ENCODE data around the gene BTBD3.
A peak's percentile ranks its signal among the peaks of the same experiment; 100 is the strongest.

Gene BTBD3

GRCh38 chr20:11917663-11918062 lies at the start of gene BTBD3:
BTBD3 (plus strand) TSS chr20:11917893; CDS start chr20:11918276, 383 bp downstream.
- DNase-seq, result peak; percentile 83 to 94

DNA sequence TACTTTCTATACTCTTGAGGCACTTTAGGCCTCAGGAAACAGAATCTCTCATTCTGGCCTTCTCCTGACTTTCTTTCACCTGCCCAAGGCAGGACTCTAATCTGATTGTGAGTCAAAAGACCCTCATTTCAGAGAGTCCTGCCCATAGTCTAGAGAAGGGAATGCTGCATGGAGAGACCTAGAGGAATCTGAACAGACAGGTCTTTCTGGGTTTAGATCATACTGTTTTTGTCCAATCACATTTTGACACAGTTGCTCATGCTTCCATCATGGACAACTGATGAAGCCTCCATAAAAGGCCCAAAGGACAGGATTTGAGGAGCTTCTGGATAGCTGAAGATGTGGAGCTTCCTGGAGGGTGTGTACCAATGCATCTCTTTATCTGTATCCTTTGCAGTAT lies 48.1 kb upstream of the BTBD3 start:
- no peak for DNase-seq

GRCh38 chr20:11870411-11870810 lies 47.3 kb upstream of the BTBD3 start:
- DNase-seq, result no peak

GRCh38 chr20:11876555-11876954 lies 41.1 kb upstream of the BTBD3 start:
- no peak for DNase-seq

- peak; percentile 56 to 79 for DNase-seq
These were observed 37.0 kb upstream of the BTBD3 start for GRCh38 chr20:11880680-11881079.

DNA sequence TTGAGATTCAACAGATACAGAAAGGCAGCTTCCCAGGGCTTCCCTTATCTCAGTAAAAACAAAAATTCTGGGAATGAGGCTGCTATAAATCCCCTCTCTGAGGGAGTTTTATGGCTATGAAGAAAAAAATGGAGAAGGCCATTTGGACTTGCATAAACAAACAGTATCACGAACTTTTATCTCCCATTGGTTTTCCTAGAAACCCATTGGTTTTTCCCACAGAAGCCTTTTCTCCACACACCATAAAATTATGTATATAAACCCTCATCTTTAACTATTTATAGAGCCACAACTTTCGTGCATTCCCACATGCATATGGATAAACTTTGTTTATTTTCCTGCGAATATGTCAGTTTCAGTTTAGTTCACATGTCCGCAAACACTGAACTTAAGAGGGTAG lies 36.2 kb upstream of the BTBD3 start:
- DNase-seq, result no peak

GRCh38 chr20:11882651-11883050 lies 35.0 kb upstream of the BTBD3 start:
- no peak for DNase-seq

DNA sequence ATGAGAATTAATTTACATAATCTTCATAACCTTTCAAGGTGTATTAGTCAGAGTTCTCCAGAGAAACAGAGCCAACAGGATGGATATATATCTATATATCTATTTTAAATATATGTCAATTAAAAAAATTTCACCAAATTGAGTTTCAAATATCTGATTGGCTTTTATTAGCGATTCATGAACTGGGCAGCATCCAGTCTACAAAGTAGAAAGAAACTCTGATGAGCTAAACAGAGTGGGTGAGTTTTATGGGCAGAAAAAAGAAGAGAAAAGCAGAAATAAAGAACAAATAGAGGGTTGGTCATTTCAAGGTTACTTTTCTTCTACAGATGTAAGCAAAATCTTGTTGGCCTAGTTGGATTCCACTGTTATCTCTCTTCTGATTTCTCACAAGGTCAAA lies 29.0 kb upstream of the BTBD3 start:
- DNase-seq, result no peak

DNA sequence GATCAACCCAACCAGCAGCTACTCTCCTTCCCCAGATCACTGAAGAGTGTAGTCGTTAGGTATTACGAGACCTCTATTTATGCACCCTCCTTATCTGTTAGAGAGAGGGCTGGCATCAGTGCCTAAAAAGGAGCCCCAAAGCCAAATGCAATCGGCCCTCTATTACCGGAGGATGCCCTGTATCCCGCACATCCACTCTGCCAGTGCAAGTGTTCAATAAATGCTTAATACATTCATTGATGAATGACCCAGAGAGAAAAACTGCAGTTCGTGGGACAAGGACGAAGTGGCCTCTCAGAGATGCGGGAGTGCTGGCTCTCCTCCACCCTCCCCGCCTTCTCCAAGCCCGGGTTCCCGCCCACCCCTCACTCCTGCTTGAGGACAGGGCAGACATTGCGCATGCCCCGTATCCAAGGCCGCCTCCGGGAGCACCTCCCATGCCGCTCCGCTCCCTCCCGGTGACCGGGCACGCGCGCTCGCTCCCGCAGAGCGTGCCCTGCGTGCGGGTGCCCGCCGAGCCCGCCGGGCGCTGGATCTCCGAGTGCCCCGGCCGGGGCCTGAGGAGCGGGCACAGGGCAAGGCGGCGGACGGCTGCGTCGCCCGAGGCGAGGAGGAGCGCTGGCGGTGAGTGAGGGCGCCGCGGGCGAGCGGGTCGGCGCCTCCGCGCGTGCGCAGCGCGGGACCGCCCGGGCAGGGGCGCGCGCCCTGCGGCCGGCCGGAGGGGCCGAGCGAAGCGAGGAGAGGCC lies 27.2 kb upstream of the BTBD3 start:
- DNase-seq, result peak; percentile 94 to 96

- peak; percentile 39 to 43 for DNase-seq
These were observed 26.5 kb upstream of the BTBD3 start for GRCh38 chr20:11891077-11891775.

DNA sequence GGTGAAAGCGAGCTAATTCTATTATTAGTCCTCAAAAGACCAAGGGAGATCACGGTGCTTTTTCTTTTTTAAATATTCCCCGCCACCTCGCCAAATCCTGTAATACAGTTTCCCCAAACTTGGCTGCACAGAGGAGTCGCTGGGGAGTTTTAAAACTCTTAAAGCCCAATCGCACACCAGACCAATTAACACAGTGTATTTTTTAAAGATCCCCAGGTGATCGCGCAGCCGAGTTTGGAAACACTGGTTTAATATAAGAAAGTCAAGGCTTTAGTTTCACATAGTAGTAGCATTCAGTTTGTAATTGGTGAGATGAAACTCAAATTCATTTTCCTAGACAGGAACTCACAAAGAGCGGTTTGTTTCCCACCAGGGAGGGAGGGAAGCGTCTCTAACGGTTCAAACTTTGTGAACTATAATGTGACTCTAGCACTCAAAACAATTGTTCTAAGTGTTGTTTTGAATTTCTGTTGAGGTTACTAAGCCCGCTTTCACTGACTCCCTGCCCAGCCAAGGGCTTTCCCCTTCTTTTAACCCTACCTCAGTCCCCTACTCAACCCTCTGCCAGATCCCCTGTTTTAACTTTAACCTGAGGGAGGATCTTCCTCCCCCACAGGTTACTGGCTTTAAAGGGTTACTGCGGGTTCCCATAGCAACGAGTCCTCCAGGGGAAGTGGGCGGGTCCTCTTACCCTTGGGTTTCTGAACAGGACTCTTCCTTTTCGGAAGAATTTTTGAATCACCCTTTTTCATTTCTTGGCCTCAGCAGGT lies 25.7 kb upstream of the BTBD3 start:
- peak; percentile 70 to 71 for DNase-seq

GRCh38 chr20:11894062-11894461 lies 23.6 kb upstream of the BTBD3 start:
- DNase-seq, result no peak

- DNase-seq, result no peak
These were observed 21.8 kb upstream of the BTBD3 start for GRCh38 chr20:11895861-11896387.

GRCh38 chr20:11901127-11901526 lies 16.6 kb upstream of the BTBD3 start:
- no peak for DNase-seq

DNA sequence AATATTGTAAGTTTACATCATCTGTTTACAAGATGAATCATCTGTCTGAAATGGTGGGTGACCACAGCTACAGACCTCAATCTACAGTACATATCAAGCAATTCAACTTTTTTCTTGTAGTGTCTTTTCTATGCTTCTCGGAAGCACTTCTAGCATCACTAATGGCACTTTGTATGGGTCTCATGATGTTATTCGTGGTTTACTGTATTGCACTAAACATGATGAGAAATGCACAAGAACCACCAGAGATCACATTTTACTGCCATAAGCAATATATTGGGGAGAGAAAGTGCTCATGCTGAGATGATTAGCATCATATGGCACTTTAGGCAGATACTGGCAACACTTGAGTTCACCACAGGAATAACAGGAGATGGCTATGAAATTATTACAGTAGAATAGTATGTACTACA lies 15.4 kb upstream of the BTBD3 start:
- peak in 1 of 2 experiments; percentile 26 for DNase-seq

DNA sequence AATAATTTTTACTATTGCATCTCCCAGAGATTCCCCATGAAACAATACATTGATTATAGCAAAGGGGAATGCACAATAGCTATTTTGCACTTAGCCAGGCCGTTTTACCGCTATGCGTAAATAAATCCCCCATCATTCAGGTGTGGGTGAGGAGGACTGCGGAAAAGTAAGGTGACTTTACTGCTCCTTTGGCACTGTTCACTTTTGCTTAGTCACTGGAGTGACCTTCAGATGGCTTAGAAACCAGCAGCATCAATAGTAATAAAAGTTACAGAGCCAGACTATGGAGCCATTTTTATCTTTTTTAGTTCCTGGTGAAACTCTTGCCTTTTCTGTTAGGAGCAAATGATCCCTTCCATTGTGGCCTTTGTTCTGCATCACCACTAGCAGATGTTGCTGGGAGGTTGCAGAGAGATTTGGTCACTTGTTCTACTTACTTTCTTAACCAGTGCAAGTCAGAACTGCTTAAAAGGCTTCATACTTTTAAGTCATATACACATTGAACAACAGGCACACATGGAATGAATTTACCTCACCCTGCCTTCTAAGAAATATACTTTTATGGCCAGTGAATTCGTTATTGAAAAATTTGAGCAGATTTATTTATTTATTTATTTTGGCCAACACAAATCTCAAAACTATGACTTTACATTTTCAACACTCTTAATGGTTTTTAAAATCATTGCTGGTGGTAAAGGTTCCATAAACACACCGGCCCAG lies 12.1 kb upstream of the BTBD3 start:
- DNase-seq, result no peak

GRCh38 chr20:11906626-11907480 lies 10.8 kb upstream of the BTBD3 start:
- peak in 1 of 2 experiments; percentile 30 for DNase-seq

GRCh38 chr20:11907621-11908020 lies 10.1 kb upstream of the BTBD3 start:
- DNase-seq, result no peak

DNA sequence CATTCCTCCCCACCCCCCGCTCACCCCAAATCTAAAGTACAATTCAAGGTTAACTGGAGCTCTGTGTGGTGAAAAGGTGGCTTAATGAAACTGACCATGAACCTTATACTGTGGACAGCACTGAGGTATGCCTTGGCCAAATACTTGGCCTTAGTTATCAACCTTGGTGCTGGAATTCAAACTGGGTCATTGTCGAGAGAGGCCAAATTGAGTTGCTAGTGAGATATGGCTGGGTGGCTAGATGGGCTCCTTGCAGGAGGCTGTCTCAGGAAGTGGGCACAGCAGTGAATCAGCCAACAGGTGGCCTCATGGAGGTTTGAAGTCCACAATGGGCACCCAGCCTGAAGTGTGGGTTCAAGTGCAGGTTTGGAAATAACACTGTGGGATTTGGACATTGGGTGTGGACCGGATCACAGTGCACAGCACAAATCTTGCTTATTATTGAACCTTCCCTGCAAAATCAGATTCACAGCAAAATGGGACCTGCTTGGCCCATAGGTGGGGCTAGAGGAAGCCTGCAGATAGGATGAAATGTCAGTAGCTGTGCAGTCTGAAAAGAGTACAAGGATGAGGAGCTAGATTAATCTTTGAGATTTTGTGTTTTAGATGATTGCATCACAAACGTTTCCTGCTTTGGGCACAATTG lies 5.6 kb upstream of the BTBD3 start:
- DNase-seq, result peak; percentile 43 to 69

GRCh38 chr20:11912659-11913415 lies 4.9 kb upstream of the BTBD3 start:
- no peak for DNase-seq

Data from NCI-H2081 (cell line).